Measurements from ENCODE around the gene NUDT15. TPM values are rescaled to one million over a fixed set of nuclear protein-coding genes. Genes with fewer than 3 reads are reported as not detected.

NUDT15 gene
- total and polyA plus RNA-seq, 10 of the 15 experiments (the other 5 are each of a cell fraction or from before 2014, with no cell fraction given): 11.4 to 26.7 (median 18.0) TPM

DNA sequence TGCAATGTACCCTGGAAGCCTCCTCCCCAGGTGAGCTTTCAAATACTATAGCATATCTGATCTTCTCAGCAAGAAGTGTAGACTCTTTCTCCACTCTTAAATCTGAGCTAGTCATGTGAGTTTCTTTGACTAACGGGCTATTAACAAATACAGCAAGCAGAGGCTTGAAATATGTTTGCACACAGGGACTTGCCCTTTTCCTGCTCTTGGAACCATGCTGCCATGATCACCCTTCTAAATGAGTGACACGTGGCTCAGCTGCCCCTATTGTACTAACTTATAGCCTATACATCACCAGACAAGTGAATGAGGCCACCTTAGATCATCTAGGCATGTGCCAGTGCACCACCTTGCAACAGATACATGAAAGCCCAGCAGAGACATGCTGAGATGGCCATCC lies 23.2 kb upstream of the NUDT15 start:
- SMC1A ChIA-PET (ENCODE audit: uncharacterized antibody, unreplicated experiment): no interaction called here
- WGBS (ENCODE audit: insufficient coverage, insufficient replicate concordance, low lambda C conversion rate, missing lambda C conversion rate): 86% methylated on average over 2 of the region's 2 CpGs
- Histone ChIP-seq H3K4me2 (ENCODE audit: control insufficient read depth, insufficient read depth) (no peak overlapping the region), H3K36me3 (ENCODE audit: control insufficient read depth in 2 of 2, insufficient read depth in 2 of 2, low read length in 1 of 2) (no peaks in the 10 kb centered on the region), H2AFZ (ENCODE audit: control insufficient read depth, low read depth, low read length) (no peak overlapping the region), H3K79me2 (ENCODE audit: control insufficient read depth, insufficient read depth, low read length) (no peaks in the 10 kb centered on the region), H4K20me1 (ENCODE audit: control insufficient read depth, insufficient read depth) (no peaks in the 10 kb centered on the region), H3K27me3 (replicated peaks in 1 of 2; ENCODE audit: control insufficient read depth in 2 of 2, insufficient read depth in 2 of 2, low read length in 1 of 2) (no peaks in the 10 kb centered on the region), H3K4me1 (ENCODE audit: control insufficient read depth, insufficient read depth, low read length) (no peaks in the 10 kb centered on the region), H3K4me3 (no peak overlapping the region), H3K27ac (ENCODE audit: control insufficient read depth, insufficient read depth) (no peak overlapping the region), H3K9me3 (replicated peaks; ENCODE audit: control insufficient read depth, insufficient read depth, low read length) (no peaks in the 10 kb centered on the region), H3K9ac (ENCODE audit: control insufficient read depth, insufficient read depth, low read length) (no peak overlapping the region)
- RAD21 ChIA-PET (ENCODE audit: unreplicated experiment): no interaction called here
- CTCF ChIA-PET: interaction anchor here (0.6 to 1.9 kb wide), 4 partner anchors 11 to 69 kb away, joined by 3 to 10 read pairs (median 5); partner anchors contain the start of gene NUDT15
- BruUV-seq (replicated peaks): no TSS peak
- DNase-seq (ENCODE audit: low read depth, low spot score) (no peak), ATAC-seq (no peak), FAIRE-seq (no peak)
- in situ Hi-C loops (cut with MboI): no loop called here
- POLR2A ChIA-PET: no interaction called here
- intact Hi-C loops (cut with micrococcal nuclease; ENCODE audit: unreplicated experiment): no loop called here
- TF ChIP-seq FOXK2 (IDR thresholded peaks at IDR 0.05) (no peak), NFXL1 (IDR thresholded peaks at IDR 0.05; ENCODE audit: borderline replicate concordance) (no peak), PAX8 (IDR thresholded peaks at IDR 0.05) (no peak), STAT3 (IDR thresholded peaks at IDR 0.05; ENCODE audit: low read depth, low read length) (no peak), CHD4 (IDR thresholded peaks at IDR 0.05) (no peak), RAD51 (IDR thresholded peaks at IDR 0.05) (no peak), TCF7 (IDR thresholded peaks at IDR 0.05; ENCODE audit: borderline replicate concordance) (no peak), KAT2A (conservative IDR thresholded peaks at IDR 0.05; ENCODE audit: control insufficient read depth, low read depth, low read length) (no peak), ASH2L (IDR thresholded peaks at IDR 0.05; ENCODE audit: borderline replicate concordance, low read depth) (no peak), WRNIP1 (IDR thresholded peaks at IDR 0.05; ENCODE audit: borderline replicate concordance, low read depth, low read length) (no peak), DPF2 (IDR thresholded peaks at IDR 0.05) (no peak)
- TF ChIP-seq, protein P1, sequence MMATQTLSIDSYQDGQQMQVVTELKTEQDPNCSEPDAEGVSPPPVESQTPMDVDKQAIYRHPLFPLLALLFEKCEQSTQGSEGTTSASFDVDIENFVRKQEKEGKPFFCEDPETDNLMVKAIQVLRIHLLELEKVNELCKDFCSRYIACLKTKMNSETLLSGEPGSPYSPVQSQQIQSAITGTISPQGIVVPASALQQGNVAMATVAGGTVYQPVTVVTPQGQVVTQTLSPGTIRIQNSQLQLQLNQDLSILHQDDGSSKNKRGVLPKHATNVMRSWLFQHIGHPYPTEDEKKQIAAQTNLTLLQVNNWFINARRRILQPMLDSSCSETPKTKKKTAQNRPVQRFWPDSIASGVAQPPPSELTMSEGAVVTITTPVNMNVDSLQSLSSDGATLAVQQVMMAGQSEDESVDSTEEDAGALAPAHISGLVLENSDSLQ (IDR thresholded peaks at IDR 0.05): no peak
- TF ChIP-seq, protein P2, sequence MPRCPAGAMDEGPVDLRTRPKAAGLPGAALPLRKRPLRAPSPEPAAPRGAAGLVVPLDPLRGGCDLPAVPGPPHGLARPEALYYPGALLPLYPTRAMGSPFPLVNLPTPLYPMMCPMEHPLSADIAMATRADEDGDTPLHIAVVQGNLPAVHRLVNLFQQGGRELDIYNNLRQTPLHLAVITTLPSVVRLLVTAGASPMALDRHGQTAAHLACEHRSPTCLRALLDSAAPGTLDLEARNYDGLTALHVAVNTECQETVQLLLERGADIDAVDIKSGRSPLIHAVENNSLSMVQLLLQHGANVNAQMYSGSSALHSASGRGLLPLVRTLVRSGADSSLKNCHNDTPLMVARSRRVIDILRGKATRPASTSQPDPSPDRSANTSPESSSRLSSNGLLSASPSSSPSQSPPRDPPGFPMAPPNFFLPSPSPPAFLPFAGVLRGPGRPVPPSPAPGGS (IDR thresholded peaks at IDR 0.05; ENCODE audit: borderline replicate concordance, insufficient read depth, low read depth, low read length, poor library complexity, severe bottlenecking): no peak

Measured in GM12878 (cell line).